ENCODE measurements around the gene REV3L.

DNA sequence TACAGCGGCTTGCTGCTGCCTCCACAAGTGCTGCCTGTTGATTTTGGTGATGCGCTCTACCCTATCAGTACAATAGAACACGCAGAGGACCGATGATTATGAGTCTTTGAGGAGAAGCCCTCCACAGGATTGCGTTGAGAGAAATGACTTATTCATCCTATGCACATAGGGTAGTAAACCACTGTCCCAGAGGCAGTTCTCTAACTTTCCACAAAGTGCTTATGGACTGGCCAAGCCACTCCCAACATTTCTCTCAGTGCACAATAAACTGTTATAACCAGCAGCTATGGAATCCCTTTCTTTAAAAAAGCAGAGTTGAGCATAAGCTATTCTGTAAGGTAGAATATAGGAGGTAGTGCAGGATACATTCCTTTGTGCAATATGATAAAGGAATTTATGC lies 48.2 kb upstream of the REV3L start:
- no peak for TF ChIP-seq EZH2 (IDR thresholded peaks at IDR 0.05; ENCODE audit: insufficient read depth, low read length)
- TF ChIP-seq, protein P1, sequence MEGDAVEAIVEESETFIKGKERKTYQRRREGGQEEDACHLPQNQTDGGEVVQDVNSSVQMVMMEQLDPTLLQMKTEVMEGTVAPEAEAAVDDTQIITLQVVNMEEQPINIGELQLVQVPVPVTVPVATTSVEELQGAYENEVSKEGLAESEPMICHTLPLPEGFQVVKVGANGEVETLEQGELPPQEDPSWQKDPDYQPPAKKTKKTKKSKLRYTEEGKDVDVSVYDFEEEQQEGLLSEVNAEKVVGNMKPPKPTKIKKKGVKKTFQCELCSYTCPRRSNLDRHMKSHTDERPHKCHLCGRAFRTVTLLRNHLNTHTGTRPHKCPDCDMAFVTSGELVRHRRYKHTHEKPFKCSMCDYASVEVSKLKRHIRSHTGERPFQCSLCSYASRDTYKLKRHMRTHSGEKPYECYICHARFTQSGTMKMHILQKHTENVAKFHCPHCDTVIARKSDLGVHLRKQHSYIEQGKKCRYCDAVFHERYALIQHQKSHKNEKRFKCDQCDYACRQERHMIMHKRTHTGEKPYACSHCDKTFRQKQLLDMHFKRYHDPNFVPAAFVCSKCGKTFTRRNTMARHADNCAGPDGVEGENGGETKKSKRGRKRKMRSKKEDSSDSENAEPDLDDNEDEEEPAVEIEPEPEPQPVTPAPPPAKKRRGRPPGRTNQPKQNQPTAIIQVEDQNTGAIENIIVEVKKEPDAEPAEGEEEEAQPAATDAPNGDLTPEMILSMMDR (IDR thresholded peaks at IDR 0.05; ENCODE audit: insufficient read depth, low read depth, low read length): no peak
